CD4-positive, alpha-beta T cell treated with Interleukin-10 for 1 hour (primary cell): ENCODE measurements around the gene FAM156B.
"Not testable (repeated sequence)": the region's sequence is repeated elsewhere in the genome, so short reads cannot be mapped to it uniquely, and the experiment has no call there.

Source experiments
- DNase-seq: peaks from one replicate; pipeline ENCODE4 v3.0.0-alpha.2; 2020

FAM156B gene

GRCh38 chrX:52896855-52897709 lies at the start of gene FAM156B:
FAM156B (plus strand) TSS chrX:52897330; CDS start chrX:52907226, 9,896 bp downstream.
- not testable (repeated sequence) for DNase-seq

GRCh38 chrX:52852110-52852860 lies 44.8 kb upstream of the FAM156B start:
- no peak for DNase-seq

- not testable (repeated sequence) for DNase-seq
These were observed 40.1 kb upstream of the FAM156B start for GRCh38 chrX:52856991-52857525.

- DNase-seq = no peak
These were observed 31.7 kb upstream of the FAM156B start for GRCh38 chrX:52865343-52865998.

GRCh38 chrX:52867610-52868348 lies 29.4 kb upstream of the FAM156B start, which contains the start of gene XAGE3:
XAGE3 (minus strand) TSS chrX:52868083; CDS start chrX:52867133, 950 bp downstream.
- no peak for DNase-seq

- no peak for DNase-seq
These were observed 27.1 kb upstream of the FAM156B start for GRCh38 chrX:52870046-52870445.

- not testable (repeated sequence) for DNase-seq
These were observed 23.3 kb upstream of the FAM156B start for GRCh38 chrX:52873825-52874224.

- DNase-seq = no peak
These were observed 22.5 kb upstream of the FAM156B start for GRCh38 chrX:52874661-52875060.

- DNase-seq = not testable (repeated sequence)
These were observed 21.7 kb upstream of the FAM156B start for GRCh38 chrX:52875436-52875835.

- DNase-seq = not testable (repeated sequence)
These were observed 20.7 kb upstream of the FAM156B start for GRCh38 chrX:52876386-52876785.

GRCh38 chrX:52887459-52887858 lies 9.7 kb upstream of the FAM156B start:
- DNase-seq = not testable (repeated sequence)

GRCh38 chrX:52888090-52888489 lies 9.0 kb upstream of the FAM156B start:
- not testable (repeated sequence) for DNase-seq

GRCh38 chrX:52896438-52896837 lies 692 bp upstream of the FAM156B start:
- not testable (repeated sequence) for DNase-seq

- DNase-seq = not testable (repeated sequence)
These were observed 8.4 kb downstream of the FAM156B start for GRCh38 chrX:52905531-52905930.

GRCh38 chrX:52906072-52906471 lies 8.9 kb downstream of the FAM156B start:
- DNase-seq = not testable (repeated sequence)

GRCh38 chrX:52907137-52907536 lies 10.0 kb downstream of the FAM156B start:
- DNase-seq = not testable (repeated sequence)

GRCh38 chrX:52907900-52908299 lies 10.8 kb downstream of the FAM156B start:
- DNase-seq = not testable (repeated sequence)

GRCh38 chrX:52909313-52909969 lies 12.3 kb downstream of the FAM156B start:
- DNase-seq = not testable (repeated sequence)

GRCh38 chrX:52913681-52914080 lies 16.6 kb downstream of the FAM156B start:
- not testable (repeated sequence) for DNase-seq

- not testable (repeated sequence) for DNase-seq
These were observed 17.6 kb downstream of the FAM156B start for GRCh38 chrX:52914704-52915103.

GRCh38 chrX:52923781-52924241 lies 26.7 kb downstream of the FAM156B start:
- no peak for DNase-seq
